ENCODE data around the gene SMARCA2.

DNA sequence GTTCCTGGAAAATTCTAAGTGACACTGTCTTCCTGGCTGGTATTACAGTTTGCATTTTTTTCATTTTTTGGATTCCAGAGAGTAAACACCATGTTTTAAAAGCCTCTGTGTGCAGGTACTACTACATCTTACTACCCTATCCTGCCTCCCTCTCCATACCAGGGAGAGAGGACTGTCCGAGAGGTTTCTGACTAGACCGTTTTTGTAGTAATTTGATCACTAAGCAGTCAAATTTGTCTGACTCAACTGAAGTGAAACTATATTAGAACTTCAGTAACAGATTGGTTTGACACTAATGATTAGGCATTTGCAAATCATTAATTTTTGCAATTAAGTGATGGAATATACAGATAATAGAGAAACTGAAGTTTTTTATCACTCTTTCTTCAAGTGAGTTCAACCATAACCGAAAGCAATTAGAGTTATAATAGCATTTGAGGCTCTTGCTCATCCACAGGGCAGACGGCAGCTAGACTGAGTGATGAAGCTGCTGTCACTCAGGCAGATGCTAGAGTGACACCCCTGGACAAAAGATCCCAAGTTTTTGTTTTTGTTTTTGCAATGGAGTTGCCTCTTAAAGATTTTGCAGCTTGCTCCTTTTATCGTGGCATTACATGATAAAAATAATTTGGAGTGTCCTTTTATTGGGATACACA, 44.3 kb downstream of the SMARCA2 start:
- TF ChIP-seq, protein P1, sequence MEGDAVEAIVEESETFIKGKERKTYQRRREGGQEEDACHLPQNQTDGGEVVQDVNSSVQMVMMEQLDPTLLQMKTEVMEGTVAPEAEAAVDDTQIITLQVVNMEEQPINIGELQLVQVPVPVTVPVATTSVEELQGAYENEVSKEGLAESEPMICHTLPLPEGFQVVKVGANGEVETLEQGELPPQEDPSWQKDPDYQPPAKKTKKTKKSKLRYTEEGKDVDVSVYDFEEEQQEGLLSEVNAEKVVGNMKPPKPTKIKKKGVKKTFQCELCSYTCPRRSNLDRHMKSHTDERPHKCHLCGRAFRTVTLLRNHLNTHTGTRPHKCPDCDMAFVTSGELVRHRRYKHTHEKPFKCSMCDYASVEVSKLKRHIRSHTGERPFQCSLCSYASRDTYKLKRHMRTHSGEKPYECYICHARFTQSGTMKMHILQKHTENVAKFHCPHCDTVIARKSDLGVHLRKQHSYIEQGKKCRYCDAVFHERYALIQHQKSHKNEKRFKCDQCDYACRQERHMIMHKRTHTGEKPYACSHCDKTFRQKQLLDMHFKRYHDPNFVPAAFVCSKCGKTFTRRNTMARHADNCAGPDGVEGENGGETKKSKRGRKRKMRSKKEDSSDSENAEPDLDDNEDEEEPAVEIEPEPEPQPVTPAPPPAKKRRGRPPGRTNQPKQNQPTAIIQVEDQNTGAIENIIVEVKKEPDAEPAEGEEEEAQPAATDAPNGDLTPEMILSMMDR (IDR thresholded peaks at IDR 0.05): no peak
- TF ChIP-seq ZFX (IDR thresholded peaks at IDR 0.05; ENCODE audit: borderline replicate concordance): no peak
